Stimulated activated CD4-positive, alpha-beta T cell treated with anti-CD3 and anti-CD28 coated beads, Interleukin-4, amount 100 ng/mL, for 24 hours (primary cell): Measurements from ENCODE around the gene ZNF335.
"Not testable (repeated sequence)": the region's sequence is repeated elsewhere in the genome, so short reads cannot be mapped to it uniquely, and the experiment has no call there.

Source experiments
- DNase-seq: peaks from one replicate; pipeline ENCODE4 v3.0.0-alpha.2; 2020

The ZNF335 gene

DNA sequence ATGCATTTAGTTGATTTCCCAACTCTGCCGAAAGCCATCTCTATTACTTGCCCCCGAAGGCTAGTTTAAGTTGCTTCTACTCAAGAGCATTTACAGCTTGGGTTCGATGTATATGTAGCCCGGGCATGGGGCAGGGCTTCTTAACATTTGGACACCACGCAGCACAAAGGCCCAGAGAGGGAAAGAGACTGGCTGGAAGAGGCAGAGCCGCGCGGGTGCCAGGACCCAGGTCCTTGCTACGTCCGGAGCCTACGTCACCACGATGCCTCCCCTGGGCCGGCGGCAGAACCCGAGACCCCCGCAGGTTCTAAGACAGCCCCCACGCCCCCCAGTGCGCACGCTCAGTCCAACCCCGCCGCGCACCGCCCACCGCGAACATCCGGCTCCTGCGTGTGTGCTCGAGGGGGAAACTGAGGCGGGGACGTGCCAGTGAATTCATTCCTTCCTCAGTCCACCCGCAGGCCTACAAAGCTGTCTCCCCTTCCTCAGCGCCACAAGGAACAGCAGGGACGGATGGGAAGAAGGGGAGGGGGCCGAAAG lies 37.9 kb downstream of the ZNF335 start:
- DNase-seq, result no peak

DNA sequence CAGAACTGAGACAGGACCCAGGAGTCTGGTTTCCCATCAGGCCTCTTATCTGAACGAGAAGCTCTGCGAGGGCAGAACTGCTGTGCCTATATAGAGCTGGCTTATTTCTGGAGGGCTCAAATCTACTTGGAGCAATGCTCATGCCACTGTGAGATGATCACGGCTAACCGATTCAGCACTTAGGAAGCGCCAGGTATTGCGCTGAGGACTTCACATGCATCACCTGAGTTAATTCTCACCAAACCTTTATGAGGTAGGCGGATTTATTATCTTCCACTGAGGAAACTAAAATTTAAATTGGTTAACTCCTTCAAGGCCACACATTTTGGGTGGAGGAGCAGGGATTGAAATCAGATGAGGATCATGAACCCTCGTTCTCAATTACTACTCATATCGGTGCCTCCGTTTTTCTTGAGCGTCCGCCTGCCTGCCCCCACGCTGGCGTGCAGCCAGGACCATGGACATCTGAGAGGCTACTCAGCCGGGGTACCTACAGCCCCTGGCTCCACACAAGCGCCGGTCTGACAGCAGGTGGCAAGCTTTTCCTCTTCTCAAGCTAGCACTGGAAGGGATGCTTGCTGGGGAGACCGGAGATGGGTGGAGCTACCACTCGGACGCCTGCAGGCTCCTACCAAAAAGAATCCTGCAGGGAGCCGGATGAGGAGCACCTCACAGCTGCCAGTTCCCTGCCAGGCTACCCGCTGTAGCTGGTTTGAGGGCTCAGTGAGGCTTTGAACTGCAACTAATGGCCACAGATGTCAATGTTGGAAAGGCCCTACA lies 38.5 kb downstream of the ZNF335 start:
- peak; percentile 64 for DNase-seq

DNA sequence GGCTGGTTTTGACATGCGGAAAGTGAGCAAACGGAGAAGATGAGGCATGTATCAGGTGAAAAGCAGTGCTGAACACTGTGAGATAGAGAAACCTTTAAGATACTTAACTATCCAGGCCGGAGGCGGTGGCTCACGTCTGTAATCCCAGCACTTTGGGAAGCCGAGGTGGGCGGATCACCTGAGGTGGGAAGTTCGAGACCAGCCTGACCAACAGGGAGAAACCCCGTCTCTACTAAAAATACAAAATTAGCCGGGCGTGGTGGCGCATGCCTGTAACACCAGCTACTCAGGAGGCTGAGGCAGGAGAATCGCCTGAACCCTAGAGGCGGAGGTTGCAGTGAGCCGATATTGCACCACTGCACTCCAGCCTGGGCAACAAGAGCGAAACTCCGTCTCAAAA lies 40.3 kb downstream of the ZNF335 start:
- not testable (repeated sequence) for DNase-seq

DNA sequence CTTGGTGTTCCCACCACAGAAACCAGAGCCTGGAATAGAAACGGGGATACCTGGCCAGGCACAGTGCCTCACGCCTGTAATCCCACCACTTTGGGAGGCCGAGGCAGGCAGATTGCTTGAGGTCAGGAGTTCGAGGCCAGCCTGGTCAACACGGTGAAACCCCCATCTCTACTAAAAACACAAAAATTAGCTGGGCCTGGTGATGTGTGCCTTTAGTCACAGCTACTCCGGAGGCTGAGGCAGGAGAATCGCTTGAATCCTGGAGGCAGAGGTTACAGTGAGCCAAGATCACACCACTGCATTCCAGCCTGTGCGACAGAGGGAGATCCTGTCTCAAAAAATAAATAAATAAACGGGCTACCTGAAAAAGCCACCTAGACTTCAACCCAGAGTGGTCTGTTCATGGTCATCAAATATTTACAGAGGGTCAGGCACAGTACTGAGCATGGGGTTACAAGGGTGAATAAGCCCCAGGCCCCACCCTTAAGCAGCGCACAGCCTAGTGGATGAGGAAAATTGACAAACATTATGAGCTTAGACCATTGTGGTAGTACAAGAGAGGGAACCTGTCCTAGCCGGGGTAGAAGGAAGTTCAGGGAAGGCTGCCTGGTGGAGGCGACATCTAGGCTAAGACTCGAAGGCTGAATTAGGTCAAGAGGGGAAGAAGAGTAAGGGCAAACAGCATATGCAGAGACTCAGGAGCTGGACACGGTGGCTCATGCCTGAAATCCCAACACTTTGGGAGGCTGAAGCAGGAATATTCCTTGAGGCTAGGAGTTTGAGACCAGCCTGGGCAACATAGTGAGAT lies 44.7 kb downstream of the ZNF335 start:
- DNase-seq, result no peak

DNA sequence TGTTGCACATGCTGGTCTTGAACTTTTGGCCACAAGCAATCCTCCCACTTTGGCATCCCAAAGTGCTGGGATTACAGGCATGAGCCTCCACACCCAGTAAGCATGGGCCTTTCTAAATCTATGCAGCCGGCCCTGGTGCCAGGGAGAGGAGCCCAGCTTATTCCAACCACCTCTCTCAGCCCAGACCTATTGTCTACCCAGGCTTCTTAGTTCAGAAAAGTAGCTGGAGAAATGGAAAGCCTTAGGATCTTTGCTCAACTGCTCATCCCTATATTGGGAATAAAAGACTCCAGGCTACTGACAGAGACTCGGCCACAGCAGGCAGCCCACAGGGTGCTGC lies 45.3 kb downstream of the ZNF335 start:
- no peak for DNase-seq

DNA sequence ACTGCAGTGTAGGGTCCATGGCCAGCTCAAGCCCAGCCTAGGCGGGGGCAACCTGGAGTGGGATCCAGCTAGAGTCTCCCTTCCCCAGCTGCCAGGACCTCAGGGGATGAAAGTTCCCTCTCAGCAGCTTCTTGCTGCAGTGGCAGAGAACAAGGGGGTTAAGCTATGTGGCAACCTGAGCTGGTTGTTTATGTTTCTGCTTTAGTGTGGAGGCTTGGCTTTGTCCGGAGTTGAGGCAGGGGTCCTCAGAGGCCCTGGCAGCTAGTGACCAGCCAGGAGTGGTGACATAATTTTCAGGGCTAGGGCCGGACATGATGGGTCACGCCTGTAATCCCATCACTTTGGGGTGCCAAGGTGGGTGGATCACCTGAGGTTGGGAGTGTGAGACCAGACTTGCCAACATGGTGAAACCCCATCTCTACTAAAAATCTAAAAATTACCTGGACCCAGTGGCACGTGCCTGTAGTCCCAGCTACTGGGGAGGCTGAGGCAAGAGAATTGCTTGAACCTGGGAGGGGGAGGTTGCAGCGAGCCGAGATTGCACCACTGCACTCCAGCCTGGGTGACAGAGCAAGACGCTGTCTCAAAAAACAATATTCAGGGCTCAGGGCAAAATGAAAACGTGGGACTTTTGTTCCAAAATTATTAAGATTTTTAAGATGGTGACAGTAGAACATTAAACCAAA lies 46.0 kb downstream of the ZNF335 start:
- no peak for DNase-seq

DNA sequence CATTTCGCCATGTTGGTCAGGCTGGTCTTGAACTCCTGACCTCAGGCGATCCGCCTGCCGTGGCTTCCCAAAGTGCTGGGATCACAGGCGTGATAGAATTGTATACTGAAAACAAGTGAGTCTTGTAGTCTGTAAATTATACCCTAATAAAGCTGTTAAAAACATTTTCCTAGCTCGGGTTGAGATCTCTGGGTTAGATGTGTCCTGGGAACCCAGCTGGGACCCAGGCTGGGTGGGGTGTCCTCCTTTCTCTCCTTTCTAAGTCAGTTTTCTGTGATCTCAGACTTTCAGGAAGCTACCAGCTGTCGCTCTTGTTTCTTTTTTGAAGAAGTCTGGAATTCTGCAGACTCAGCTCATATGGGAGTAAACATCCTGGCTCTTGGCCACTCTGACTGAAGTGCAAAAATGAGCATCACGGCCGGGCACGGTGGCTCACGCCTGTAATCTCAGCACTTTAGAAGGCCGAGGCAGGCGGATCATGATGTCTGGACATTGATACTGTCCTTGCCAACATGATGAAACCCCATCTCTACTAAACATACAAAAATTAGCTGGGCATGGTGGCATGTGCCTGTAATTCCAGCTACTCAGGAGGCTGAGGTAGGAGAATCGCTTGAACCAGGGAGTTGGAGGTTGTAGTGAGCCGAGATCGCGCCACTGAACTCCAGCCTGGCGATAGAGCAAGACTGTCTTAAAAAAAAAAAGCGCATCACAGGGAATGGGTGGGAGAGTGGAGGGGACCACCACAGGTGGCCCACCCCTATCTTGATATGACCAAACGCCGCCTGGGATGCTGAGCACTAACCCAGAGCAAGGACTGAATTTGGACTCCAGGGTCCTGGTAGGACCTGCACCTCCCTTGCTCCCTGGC lies 47.4 kb downstream of the ZNF335 start:
- no peak for DNase-seq

DNA sequence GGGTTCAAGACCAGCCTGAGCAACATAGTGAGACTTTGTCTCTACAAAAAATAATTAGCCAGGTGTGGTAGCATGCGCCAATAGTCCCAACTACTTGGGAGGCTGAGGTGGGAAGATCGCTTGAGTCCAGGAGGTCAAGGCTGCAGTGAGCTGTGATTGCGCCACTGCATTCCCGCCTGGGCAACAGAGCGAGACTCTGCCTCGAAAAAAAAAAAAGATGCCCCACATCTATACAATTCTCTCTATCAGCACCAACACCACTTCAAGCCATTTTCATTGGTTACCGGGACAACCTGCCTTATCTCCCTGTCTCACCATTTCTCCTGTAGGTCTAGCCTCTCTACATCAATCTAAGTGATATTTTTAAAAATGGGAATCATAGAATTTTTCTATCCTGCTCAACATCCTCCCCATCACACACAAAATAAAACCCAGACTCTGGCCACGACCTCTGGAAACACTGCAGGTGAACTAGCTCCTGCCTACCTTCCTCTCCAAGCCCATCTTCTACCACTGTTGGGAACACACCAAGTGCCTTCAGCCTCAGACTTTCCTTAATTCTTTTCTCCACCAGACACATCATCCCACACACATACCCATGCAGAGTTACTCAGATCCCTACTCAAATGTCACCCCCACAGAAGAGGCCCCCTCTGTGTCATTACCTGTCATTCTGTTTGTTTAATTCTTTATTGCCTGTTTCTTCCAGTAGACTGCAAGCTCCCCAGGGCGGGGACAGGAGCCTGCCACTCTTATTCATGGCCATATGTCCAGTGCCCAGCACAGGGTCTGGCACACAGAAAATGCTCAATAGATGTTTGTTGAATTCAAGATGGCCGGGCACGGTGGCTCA lies 50.4 kb downstream of the ZNF335 start:
- DNase-seq, result no peak

DNA sequence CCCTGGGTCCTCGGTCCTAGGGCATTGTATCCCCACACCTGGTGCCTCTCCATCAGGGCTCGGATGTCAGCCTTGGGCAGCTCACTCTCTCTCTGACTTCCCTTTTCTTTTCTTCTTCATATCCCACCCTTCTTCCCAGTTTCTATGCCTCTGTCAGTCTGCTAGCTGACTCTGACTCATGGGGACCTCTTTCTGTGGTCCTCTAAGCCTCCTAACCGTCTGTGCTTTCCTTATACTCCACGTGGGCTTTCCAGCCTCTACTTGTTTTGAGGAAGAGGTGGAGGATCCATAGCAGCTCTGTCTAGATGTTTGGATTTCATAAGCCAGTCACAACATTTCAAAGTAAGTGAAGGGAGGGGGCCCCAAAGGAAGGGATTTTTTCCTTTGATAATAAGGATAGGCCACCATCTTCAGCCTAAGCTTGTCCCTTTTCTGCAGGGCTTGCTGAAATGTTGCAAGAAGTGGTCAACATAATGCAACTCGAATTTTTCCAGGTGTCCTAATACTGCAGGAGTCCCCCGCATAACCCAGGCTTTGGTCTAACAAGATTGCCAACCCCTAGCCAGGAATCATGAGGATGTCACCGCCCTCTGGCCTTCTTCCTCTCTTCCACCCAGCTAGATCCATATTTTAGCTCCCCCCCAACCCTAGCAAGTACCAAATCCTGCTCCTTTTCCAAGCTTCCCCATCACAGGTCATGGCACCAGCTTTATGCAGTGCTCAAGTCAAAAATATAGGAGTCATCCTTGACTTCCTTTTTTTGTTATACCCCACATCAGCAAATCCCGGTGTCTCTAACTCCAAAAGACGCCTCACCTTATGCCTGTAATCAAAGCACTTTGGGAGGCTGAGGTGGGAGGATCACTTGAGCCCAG lies 51.3 kb downstream of the ZNF335 start:
- DNase-seq, result no peak

DNA sequence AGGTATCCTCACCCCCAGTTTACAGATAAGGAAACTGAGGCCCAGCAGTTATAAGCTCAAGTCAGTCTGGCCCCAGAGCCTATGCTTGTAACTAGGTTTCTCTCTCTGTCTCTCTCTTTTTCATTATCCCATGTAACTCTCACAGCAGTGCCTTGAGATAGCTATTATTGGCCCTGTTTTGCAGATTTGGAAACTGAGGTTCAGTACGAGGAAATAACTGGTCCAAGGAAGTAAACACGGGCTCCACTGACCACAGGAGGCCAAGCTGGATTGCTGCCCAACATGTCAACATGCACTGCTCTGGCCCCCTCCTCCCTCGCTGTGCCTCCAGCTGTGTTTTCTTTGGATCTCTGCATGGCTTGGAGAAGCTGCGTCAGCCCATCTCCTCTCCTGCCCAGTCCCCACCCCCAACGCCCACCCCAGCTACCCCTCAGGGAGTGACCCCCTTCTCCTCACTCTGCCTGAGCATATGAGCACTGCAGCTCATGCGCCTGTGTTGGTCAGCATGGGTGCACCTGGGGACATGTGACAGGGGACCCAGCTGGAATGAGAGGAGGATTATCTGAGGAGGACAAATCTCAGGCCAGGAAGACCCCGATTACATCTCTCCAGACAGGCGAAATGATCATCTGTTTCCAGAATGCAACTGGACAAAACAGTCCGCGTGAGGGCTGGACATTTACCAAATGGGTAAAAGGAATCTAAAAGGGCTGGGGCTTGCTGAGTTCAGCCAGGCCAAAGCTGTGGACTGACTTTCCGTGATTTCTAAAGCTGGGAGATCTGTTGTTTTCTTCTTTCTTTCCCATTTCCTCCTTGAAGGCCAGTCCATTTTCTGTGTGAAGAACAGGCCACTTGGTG lies 52.2 kb downstream of the ZNF335 start:
- no peak for DNase-seq

DNA sequence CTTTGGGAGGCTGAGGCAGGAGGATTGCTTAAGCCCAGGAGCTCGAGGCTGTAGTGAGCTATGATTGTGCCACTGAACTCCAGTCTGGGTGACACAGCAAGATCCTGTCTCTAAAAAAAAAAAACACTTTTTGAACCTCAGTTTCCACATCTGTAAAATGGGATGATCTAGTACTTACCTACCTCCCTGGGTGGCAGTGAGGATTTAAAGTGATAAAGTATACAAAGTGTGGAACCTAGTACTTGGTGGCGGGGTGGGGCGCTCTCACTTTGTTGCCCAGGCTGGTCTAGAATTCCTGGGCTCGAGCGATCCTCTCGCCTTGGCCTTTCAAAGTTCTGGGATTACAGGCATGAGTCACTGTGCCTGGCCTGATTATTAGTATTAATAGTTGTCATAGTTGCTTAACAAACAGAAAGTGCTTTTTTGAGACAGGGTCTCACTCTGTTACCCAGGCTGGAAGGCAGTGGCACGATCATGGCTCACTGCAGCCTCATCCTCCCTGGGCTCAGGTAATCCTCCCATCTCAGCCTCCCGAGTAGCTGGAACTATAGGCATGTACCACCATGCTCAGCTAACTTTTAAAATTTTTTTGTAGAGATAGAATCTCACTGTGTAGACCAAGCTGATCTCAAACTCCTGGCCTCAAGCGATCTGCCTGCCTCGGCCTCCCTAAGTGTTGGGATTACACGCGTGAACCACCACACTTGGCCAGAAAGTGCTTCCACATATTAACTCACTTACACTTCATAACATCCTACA lies 53.0 kb downstream of the ZNF335 start:
- DNase-seq, result no peak

DNA sequence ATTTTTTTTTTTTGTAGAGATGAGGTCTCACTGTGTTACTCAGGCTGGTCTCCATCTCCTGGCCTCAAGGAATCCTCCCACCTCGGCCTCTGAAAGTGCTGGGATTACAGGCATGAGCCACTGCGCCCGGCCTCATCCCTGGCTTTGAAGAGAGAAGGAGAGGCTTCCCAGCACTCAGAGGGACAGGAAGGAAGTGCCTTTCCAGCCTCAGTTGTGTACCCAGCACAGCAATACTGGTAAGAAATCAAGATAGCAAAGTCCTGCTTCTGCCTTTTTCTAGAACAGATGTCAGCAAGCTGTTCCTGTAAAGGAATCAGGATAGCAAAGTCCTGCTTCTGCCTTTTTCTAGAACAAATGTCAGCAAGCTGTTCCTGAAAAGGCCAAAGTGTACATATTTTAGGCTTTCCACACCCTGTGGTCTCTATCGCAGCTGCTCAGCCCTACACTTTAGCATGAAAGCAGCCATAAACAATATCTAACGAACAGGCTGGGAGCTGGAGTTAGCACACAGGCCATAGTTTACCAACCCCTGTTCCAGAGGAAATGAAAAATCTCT lies 53.7 kb downstream of the ZNF335 start:
- DNase-seq, result no peak

DNA sequence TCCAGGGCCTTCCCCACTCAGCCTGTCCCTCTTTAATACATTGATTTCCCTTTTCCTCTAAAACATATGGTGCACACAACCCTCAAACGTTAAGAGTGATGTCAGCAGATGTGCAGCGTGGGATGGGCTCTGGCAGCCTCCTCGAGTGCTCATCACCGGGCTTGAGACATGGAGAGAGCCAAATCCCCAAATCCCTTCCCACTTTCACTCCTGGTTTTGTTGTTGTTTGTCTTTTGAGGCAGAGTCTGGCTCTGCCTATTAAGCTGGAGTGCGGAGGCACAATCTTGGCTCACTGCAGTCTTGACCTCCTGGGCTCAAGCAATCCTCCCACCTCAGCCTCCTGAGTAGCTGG lies 54.2 kb downstream of the ZNF335 start:
- no peak for DNase-seq

DNA sequence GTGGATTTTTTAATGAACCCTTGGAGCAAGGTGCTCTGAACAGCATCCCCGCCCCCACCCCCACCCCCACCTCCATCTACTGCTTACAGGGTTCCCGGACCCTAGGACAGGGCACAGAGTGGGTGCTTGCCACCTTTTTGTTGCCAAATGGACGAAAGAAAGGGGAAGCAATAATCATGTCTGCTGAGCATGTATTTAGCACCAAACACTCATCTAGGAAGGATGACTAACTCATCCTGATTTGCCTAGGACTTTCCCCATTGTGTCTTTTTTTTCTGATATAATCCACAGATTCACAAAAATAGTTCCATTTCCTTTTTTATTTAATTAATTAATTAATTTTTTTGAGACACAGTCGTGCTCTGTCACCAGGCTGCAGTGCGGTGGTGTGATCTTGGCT lies 58.9 kb downstream of the ZNF335 start:
- DNase-seq, result no peak

DNA sequence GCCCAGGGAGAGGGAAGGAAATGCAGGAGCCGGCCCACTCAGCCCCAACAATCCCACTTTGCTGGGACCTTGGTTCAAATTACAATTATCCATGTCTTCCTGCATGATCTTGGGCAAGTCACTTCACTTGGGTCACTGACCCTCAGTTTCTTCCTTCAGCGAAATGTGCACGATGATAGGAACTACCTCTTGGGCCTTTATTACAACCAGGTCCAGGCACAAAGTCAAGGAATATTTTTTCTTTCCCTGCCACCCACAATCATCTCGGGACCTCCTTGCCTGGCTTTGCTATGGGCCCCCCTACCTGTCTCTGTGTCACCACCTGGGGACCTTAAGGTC lies 59.7 kb downstream of the ZNF335 start:
- no peak for DNase-seq

DNA sequence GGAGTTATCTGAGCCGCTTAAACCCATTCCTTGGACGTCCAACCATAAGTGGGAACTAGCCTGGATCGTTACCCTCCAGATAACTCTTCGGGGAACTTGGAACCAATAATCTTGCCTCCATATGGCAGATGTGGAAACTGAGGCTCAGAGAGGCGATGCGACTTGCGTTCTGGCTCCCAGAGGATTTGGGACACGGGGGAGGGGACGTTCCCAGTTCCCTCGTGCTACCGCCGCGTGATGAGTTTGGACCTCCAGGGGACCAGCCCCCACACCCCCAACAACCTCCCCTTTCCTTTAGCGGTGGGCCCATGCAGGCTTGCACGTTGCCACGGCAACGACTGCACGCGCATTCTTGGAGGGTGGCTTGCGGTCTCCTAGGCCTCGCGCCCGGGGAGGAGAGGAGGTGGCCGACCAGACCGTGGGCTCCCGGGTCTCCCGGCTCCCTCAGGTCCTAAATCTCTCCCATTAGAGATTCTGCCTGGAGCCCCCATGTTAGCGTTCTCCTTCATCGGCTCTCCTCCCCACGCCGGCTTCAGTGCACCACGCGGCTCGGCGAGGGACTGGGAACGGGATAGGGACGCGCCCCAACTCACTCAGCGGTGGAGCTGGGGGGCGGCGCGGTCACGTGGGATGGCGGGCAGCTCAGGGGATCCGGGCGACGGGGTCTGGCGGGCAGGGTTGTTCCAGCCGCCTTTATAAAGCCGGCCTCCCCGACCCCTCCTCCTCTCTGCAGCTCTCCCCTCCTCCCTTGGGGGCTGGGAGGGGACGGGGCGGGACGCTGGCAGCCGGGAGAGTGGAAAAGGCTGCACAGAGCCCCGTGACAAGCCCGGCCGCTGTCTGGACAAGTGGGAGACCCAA lies 60.3 kb downstream of the ZNF335 start, which contains the start of gene PLTP:
TSS of gene PLTP (minus strand) at position 670 of the 858 bp plus-strand sequence. CDS start 703 bp downstream, outside the sequence.
- DNase-seq, result peak; percentile 24

DNA sequence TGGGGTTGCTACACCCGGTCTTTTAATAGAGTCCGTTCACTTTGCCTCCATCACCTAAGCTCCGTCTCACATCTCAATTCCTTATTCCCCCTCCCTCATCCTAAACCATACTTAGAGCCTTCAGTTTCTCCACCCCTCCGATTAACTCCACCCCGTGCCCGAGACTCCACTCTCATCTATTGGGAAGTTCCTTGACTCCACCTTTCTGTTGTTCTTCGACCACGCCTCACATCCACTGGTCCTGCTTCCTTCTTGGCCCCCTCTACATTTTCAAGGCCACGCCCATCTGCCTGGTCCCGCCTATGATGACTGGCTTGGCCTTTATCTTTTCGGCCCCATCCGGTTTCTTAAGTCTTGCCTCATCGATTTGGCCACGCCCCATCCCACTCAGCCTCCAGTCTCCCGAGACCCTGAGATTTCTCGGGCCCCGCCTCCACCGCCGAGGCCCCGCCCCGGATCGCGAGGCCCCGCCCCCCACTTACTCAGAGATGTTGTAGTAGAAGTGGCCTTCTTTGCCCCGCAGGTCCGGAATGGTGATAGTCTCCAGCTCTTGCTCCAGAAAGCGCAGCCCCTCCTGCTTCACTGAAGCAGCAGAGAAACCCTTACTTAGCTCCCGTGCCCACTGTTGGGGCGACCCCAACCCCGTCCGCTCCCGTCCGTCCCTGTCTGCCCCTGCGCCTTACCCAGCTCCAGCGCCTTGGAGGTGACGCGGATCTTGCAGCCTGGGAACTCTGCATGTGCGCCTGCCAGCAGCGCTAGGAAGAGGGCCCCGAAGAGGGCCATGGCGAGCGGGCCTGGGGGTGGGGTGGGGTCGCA lies 61.1 kb downstream of the ZNF335 start:
- DNase-seq, result peak; percentile 93
